GM19328 (cell line): ENCODE results near the gene HIF3A.

Experiments used
- ATAC-seq: cut with Tn5 transposase; IDR thresholded peaks from one replicate; pipeline ENCODE4 v1.9.1; 2021; ENCODE audit warnings: mild to moderate bottlenecking, moderate library complexity; ENCODE audit not compliant: unreplicated experiment

HIF3A gene

GRCh38 chr19:46381756-46382345, 85.0 kb downstream of the HIF3A start:
- no peak for ATAC-seq

GRCh38 chr19:46383171-46383815, 86.5 kb downstream of the HIF3A start:
- no peak for ATAC-seq

GRCh38 chr19:46383846-46384245, 87.0 kb downstream of the HIF3A start:
- ATAC-seq: no peak

- ATAC-seq: no peak
Observed at GRCh38 chr19:46384396-46384795, 87.6 kb downstream of the HIF3A start.

- no peak for ATAC-seq
Observed at GRCh38 chr19:46385636-46386035, 88.8 kb downstream of the HIF3A start.

GRCh38 chr19:46386151-46386550, 89.3 kb downstream of the HIF3A start:
- no peak for ATAC-seq

GRCh38 chr19:46386996-46387712, 90.3 kb downstream of the HIF3A start:
- no peak for ATAC-seq

GRCh38 chr19:46387713-46388130, 90.9 kb downstream of the HIF3A start:
- ATAC-seq: no peak

GRCh38 chr19:46388311-46389095, 91.7 kb downstream of the HIF3A start:
- ATAC-seq: no peak

GRCh38 chr19:46390121-46390858, 93.4 kb downstream of the HIF3A start:
- ATAC-seq: no peak

- no peak for ATAC-seq
Observed at GRCh38 chr19:46390866-46391265, 94.0 kb downstream of the HIF3A start.

GRCh38 chr19:46391296-46392251, 94.7 kb downstream of the HIF3A start:
- ATAC-seq: no peak

- ATAC-seq: no peak
Observed at GRCh38 chr19:46392252-46392801, 95.5 kb downstream of the HIF3A start.

GRCh38 chr19:46392837-46393236, 96.0 kb downstream of the HIF3A start:
- no peak for ATAC-seq
